PC-3 (cell line): ENCODE results near the gene ZNRF1. TPM values are rescaled to one million over a fixed set of nuclear protein-coding genes. Genes with fewer than 3 reads are reported as not detected.

Experiments used
- ATAC-seq: fragments of 200-7000 bp; cut with Tn5 transposase; 2 replicates; pipeline ENCODE4 v1.9.1; 2020; ENCODE audit warnings: mild to moderate bottlenecking, moderate library complexity
- BruUV-seq: library from RNA; stranded (reverse); fragments of 400-500 nt; replicated peaks from 2 replicates; lab custom pipeline; 2021; lab: Mats Ljungman, UMichigan
- CTCF ChIA-PET: fragments of 300-600 bp; sonication (Branson Sonifier 250); formaldehyde crosslinking; loops from one replicate; lab custom pipeline; 2022; ENCODE audit warnings: antibody characterized with exemption; lab: Charles Lee
- POLR2A ChIA-PET: fragments of 300-600 bp; sonication (Branson Sonifier 250); formaldehyde crosslinking; loops from one replicate; lab custom pipeline; 2022; ENCODE audit warnings: antibody characterized with exemption; ENCODE audit not compliant: unreplicated experiment; lab: Charles Lee
- DNase-seq: peaks from one replicate; pipeline ENCODE4 v3.0.0-alpha.2; 2015
- H2AFZ ChIP-seq: fragments of 300-600 bp; sonication (generic); 2 replicates; pipeline ENCODE4 v1.6.0; 2016; ENCODE audit warnings: antibody characterized with exemption, low read length
- H3F3A ChIP-seq: fragments of 300-600 bp; sonication (generic); one replicate; pipeline ENCODE4 v1.6.0; 2017; ENCODE audit warnings: antibody characterized with exemption, low read length, control low read depth, mild to moderate bottlenecking; ENCODE audit not compliant: unreplicated experiment
- H3K27ac ChIP-seq: fragments of 300-600 bp; sonication (generic); 2 replicates; pipeline ENCODE4 v1.5.1; 2016; ENCODE audit warnings: mild to moderate bottlenecking, low read length
- H3K27me3 ChIP-seq: fragments of 300-600 bp; sonication (generic); 2 replicates; pipeline ENCODE4 v1.6.1; 2016; ENCODE audit warnings: low read length, mixed read lengths
- H3K36me3 ChIP-seq: fragments of 300-600 bp; sonication (generic); 2 replicates; pipeline ENCODE4 v1.6.1; 2016; ENCODE audit warnings: low read depth, mixed run types, low read length, mixed read lengths
- H3K4me1 ChIP-seq: fragments of 300-600 bp; sonication (generic); 2 replicates; pipeline ENCODE4 v1.5.1; 2016; ENCODE audit warnings: low read length; ENCODE audit not compliant: insufficient read depth
- H3K4me2 ChIP-seq: fragments of 300-600 bp; sonication (generic); 2 replicates; pipeline ENCODE4 v1.6.0; 2016; ENCODE audit warnings: low read length
- H3K4me3 ChIP-seq: fragments of 300-600 bp; sonication (generic); 2 replicates; pipeline ENCODE4 v1.5.1; 2016; ENCODE audit warnings: mild to moderate bottlenecking, low read length, mixed read lengths
- H3K79me2 ChIP-seq: fragments of 300-600 bp; sonication (generic); 2 replicates; pipeline ENCODE4 v1.6.1; 2017; ENCODE audit warnings: low read length, mixed read lengths
- H3K9ac ChIP-seq: fragments of 300-600 bp; sonication (generic); 2 replicates; pipeline ENCODE4 v1.6.0; 2016; ENCODE audit warnings: mild to moderate bottlenecking, low read length
- H3K9me2 ChIP-seq: fragments of 300-600 bp; sonication (generic); replicated peaks from 2 replicates; pipeline ENCODE4 v1.6.1; 2016; ENCODE audit warnings: mixed run types, low read length, mixed read lengths
- H3K9me3 ChIP-seq: fragments of 300-600 bp; sonication (generic); 2 replicates; pipeline ENCODE4 v1.6.1; 2016; ENCODE audit warnings: low read length, mixed read lengths
- H4K20me1 ChIP-seq: fragments of 300-600 bp; sonication (generic); 2 replicates; pipeline ENCODE4 v1.6.1; 2016; ENCODE audit warnings: low read length, mixed read lengths
- EZH2 ChIP-seq: fragments of 300-600 bp; sonication (generic); IDR thresholded peaks from one replicate; pipeline ENCODE4 v1.6.1; 2017; ENCODE audit warnings: antibody characterized with exemption, mild to moderate bottlenecking, low read length; ENCODE audit not compliant: unreplicated experiment
- EZH2phosphoT487 ChIP-seq: fragments of 300-600 bp; sonication (generic); IDR thresholded peaks from 2 replicates; pipeline ENCODE4 v1.6.1; 2018; ENCODE audit warnings: mild to moderate bottlenecking, antibody characterized with exemption, low read length, borderline replicate concordance
- intact Hi-C: fragments of 100-400 bp; cut with micrococcal nuclease; formaldehyde crosslinking; loops from 2 replicates; pipeline ENCODE4 v1.9.0; 2023
- total RNA-seq: library from RNA; depleted of rRNA; stranded (reverse); fragments of >200 nt; gene quantifications from 2 replicates; pipeline ENCODE4 v1.2.3, GENCODE V29; 2014
- TF ChIP-seq, protein P1 (sequence below): fragments of 300-600 bp; sonication (generic); conservative IDR thresholded peaks from 2 replicates; pipeline ENCODE4 v1.5.1; 2017; ENCODE audit warnings: antibody characterized with exemption, low read depth, mild to moderate bottlenecking, low read length

Gene ZNRF1
- total RNA-seq, 1 experiment from 2014 or later, result 60.4 TPM

DNA sequence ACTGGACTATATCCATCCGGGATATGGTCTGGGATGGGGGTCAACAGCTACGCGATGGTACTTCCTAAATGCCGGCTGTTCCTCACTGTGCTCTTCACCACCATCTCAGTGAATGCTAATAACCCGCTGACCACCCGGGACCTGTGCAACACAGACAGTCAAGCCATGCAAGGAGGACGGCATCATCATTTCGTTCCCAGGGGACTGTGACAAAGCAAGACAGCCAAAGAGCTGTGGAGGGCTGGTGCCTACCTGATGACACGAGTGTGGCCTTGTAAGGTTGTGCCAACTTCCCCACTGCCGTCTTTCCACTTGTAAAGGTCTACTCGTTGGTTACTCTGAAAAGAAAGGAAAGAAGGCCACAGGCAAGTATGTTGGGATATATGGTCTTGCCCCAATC lies 47.6 kb upstream of the ZNRF1 start:
- ATAC-seq (no peak), DNase-seq (no peak)
- no peak overlapping the region for H3K27ac ChIP-seq
- ChIA-PET POLR2A (no interaction called here), CTCF (no interaction called here)
- BruUV-seq, result no TSS peak
- H3K4me2 ChIP-seq, result no peak overlapping the region
- H3K9me2 ChIP-seq, result no peaks in the 10 kb centered on the region
- no peak overlapping the region for H2AFZ ChIP-seq
- intact Hi-C loops, result no loop called here
- peaks cover 8% of the 10 kb centered on the region; the same call in 1 of the 2 replicates for H3K4me1 ChIP-seq
- no peaks in the 10 kb centered on the region for H3F3A ChIP-seq
- H3K4me3 ChIP-seq, result no peak overlapping the region
- no peaks in the 10 kb centered on the region; the same call in 1 of the 2 replicates for H3K36me3 ChIP-seq
- no peaks in the 10 kb centered on the region for H3K9me3 ChIP-seq
- H3K9ac ChIP-seq, result no peak overlapping the region
- TF ChIP-seq EZH2 (no peak), EZH2phosphoT487 (no peak)
- TF ChIP-seq, protein P1, sequence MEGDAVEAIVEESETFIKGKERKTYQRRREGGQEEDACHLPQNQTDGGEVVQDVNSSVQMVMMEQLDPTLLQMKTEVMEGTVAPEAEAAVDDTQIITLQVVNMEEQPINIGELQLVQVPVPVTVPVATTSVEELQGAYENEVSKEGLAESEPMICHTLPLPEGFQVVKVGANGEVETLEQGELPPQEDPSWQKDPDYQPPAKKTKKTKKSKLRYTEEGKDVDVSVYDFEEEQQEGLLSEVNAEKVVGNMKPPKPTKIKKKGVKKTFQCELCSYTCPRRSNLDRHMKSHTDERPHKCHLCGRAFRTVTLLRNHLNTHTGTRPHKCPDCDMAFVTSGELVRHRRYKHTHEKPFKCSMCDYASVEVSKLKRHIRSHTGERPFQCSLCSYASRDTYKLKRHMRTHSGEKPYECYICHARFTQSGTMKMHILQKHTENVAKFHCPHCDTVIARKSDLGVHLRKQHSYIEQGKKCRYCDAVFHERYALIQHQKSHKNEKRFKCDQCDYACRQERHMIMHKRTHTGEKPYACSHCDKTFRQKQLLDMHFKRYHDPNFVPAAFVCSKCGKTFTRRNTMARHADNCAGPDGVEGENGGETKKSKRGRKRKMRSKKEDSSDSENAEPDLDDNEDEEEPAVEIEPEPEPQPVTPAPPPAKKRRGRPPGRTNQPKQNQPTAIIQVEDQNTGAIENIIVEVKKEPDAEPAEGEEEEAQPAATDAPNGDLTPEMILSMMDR, result no peak
- no peaks in the 10 kb centered on the region for H3K79me2 ChIP-seq
- no peaks in the 10 kb centered on the region for H4K20me1 ChIP-seq
- H3K27me3 ChIP-seq, result no peaks in the 10 kb centered on the region

DNA sequence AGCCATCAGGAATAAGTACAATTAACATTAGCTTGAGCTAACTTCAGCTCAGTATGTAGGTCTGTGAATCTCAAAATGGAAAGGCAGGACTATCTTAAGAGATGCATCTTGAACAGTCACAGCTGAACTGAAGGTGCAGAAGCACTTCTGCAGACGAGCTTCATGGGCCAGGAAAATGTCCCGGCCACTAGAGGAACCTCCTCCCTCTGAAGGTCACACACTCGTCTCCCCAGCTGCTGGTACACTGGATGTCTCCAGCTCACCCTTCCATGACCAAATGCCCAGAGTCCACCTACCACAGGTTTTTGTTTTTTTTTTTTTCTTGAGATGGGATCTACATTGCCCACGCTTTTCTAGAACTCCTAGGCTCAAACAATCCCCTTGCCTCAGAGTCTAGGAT lies 47.1 kb upstream of the ZNRF1 start:
- Histone ChIP-seq H3K36me3 (no peaks in the 10 kb centered on the region; the same call in 1 of the 2 replicates), H3K9me2 (no peaks in the 10 kb centered on the region), H3K27me3 (no peaks in the 10 kb centered on the region), H3K4me3 (no peak overlapping the region), H3K79me2 (no peaks in the 10 kb centered on the region), H3K4me2 (no peak overlapping the region), H3K27ac (no peak overlapping the region), H4K20me1 (no peaks in the 10 kb centered on the region), H3K9ac (no peak overlapping the region), H3F3A (no peaks in the 10 kb centered on the region), H2AFZ (no peak overlapping the region), H3K4me1 (peaks cover 8% of the 10 kb centered on the region; the same call in 1 of the 2 replicates), H3K9me3 (no peaks in the 10 kb centered on the region)
- ChIA-PET POLR2A (no interaction called here), CTCF (no interaction called here)
- intact Hi-C loops, result no loop called here
- DNase-seq (no peak), ATAC-seq (no peak)
- BruUV-seq, result no TSS peak
- TF ChIP-seq, protein P1, result no peak
- TF ChIP-seq EZH2phosphoT487, result no peak
- TF ChIP-seq EZH2, result no peak

DNA sequence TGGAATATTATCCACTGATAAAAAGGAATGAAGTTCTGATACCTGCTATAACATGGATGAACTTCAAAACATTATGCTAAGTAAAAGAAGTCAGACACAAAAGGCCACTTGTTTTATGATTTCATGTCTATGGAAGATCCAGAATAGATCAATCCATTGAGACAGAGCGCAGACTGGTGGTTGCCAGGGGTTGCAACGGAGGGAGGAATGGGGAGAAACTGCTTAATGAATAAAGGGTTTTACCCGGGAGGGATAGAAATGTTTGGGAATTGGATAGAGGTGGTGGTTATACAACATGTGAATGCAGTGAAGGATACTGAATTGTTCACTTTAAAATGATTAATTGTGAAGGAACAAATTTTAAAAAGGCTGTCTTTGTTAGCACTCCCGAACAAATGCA lies 44.1 kb upstream of the ZNRF1 start:
- CTCF ChIA-PET, result no interaction called here
- no peaks in the 10 kb centered on the region for H3K4me1 ChIP-seq
- ATAC-seq, result no peak

More for the DNA sequence above, 44.1 kb upstream of the ZNRF1 start:
- DNase-seq, result no peak
- POLR2A ChIA-PET, result no interaction called here
- intact Hi-C loops, result no loop called here
- BruUV-seq, result no TSS peak
- H3K9me2 ChIP-seq, result no peaks in the 10 kb centered on the region
- no peak overlapping the region for H3K4me3 ChIP-seq
- H4K20me1 ChIP-seq, result no peaks in the 10 kb centered on the region
- H3F3A ChIP-seq, result no peaks in the 10 kb centered on the region
- no peak overlapping the region for H3K27ac ChIP-seq
- no peak overlapping the region for H3K4me2 ChIP-seq
- no peaks in the 10 kb centered on the region for H3K27me3 ChIP-seq
- no peaks in the 10 kb centered on the region for H3K79me2 ChIP-seq
- TF ChIP-seq EZH2phosphoT487 (no peak), EZH2 (no peak)
- TF ChIP-seq, protein P1, result no peak
- H3K36me3 ChIP-seq, result no peaks in the 10 kb centered on the region; the same call in 1 of the 2 replicates
- no peak overlapping the region for H2AFZ ChIP-seq
- H3K9ac ChIP-seq, result no peak overlapping the region
- H3K9me3 ChIP-seq, result no peaks in the 10 kb centered on the region
